Gastrocnemius medialis (tissue), 4 donors: ENCODE measurements around the gene FAM83D. TPM values are rescaled to one million over a fixed set of nuclear protein-coding genes. Genes with fewer than 3 reads are reported as not detected.
"Not testable (repeated sequence)": the region's sequence is repeated elsewhere in the genome, so short reads cannot be mapped to it uniquely, and the experiment has no call there.

Source experiments
- ATAC-seq, 2 donors: fragments of 150-250 bp; one replicate each; pipeline ENCODE4 v1.9.1; 2016
- DNase-seq, 2 donors: peaks; one replicate each; pipeline ENCODE4 v3.0.0-alpha.2; 2019
- H3K27ac ChIP-seq, 4 donors: fragments of 200-600 bp; sonication (generic); 1 replicate in 1 of 4; 2 replicates in 3 of 4; pipeline ENCODE4 v1.5.1; 2016 to 2018; ENCODE audit warnings: mild to moderate bottlenecking in 2 of 4, moderate library complexity in 1 of 4
- H3K27me3 ChIP-seq, 3 donors: fragments of 200-600 bp; sonication (generic) in 2 of 3; 1 replicate in 1 of 3; 2 replicates in 2 of 3; pipeline versions ENCODE4 v1.5.1 to v1.6.0; 2016 to 2019; ENCODE audit warnings: mild to moderate bottlenecking in 1 of 3, moderate library complexity in 1 of 3
- H3K36me3 ChIP-seq, 2 donors: fragments of 200-600 bp; sonication (generic) in 1 of 2; one replicate each; pipeline ENCODE4 v1.5.1; 2017 to 2018
- H3K4me1 ChIP-seq, 2 donors: fragments of 200-600 bp; sonication (generic) in 1 of 2; one replicate each; pipeline ENCODE4 v1.5.1; 2016 to 2017; ENCODE audit warnings: mild to moderate bottlenecking in 2 of 2
- H3K4me3 ChIP-seq, 4 donors: fragments of 200-600 bp; sonication (generic) in 3 of 4; 1 replicate in 1 of 4; 2 replicates in 3 of 4; pipeline ENCODE4 v1.5.1; 2016 to 2019; ENCODE audit warnings: mild to moderate bottlenecking in 2 of 4
- H3K9me3 ChIP-seq, 3 donors: fragments of 200-600 bp; sonication (generic) in 2 of 3; 1 replicate in 1 of 3; 2 replicates in 2 of 3; pipeline ENCODE4 v1.5.1; 2016 to 2019
- CTCF ChIP-seq, 5 experiments: fragments of 450-650 bp in 3 of 5; fragments of 200-600 bp in 2 of 5; sonication (generic) in 2 of 5; IDR thresholded peaks in 4 of 5; conservative IDR thresholded peaks in 1 of 5; 1 replicate in 4 of 5; 2 replicates in 1 of 5; pipeline ENCODE4 v1.5.1; 2016 to 2019; ENCODE audit warnings: antibody characterized with exemption in 5 of 5, mild to moderate bottlenecking in 3 of 5, moderate library complexity in 3 of 5
- POLR2A ChIP-seq, 2 donors: fragments of 450-650 bp; IDR thresholded peaks; one replicate each; pipeline ENCODE4 v1.6.1; 2017; ENCODE audit warnings: antibody characterized with exemption in 2 of 2, mild to moderate bottlenecking in 2 of 2, moderate library complexity in 2 of 2
- in situ Hi-C, 4 donors: fragments of 200-750 bp; cut with MboI; loops; one replicate each; pipeline versions ENCODE4 v1.15.0 to v1.8.0; 2017; ENCODE audit warnings: low sequenced_read_pairs in 4 of 4
- intact Hi-C: fragments of 100-400 bp; cut with DNase I; formaldehyde crosslinking; loops from one replicate; pipeline ENCODE4 v1.15.1; 2023; ENCODE audit warnings: low total_unique reads
- total RNA-seq, 4 donors: library from RNA; depleted of rRNA; stranded (reverse); fragments of >200 nt; gene quantifications; one replicate each; pipeline versions ENCODE4 v1.1.0 to v1.2.3, GENCODE V29; 2016

Gene FAM83D
- total RNA-seq, 4 donors from 2014 or later = 0.40 TPM; not detected in 3

GRCh38 chr20:38953630-38954340 lies 27.6 kb downstream of the FAM83D start:
- no peak for DNase-seq
- H3K4me1 ChIP-seq = no peaks in the 10 kb centered on the region
- H3K27me3 ChIP-seq = no peaks in the 10 kb centered on the region
- H3K4me3 ChIP-seq = no peak overlapping the region
- H3K9me3 ChIP-seq = no peaks in the 10 kb centered on the region
- intact Hi-C loops (no loop called here), in situ Hi-C loops (no loop called here)
- ATAC-seq = no peak
- TF ChIP-seq CTCF (IDR thresholded peaks at IDR 0.05 in 4 of 5, conservative IDR thresholded peaks at IDR 0.05 in 1 of 5) = no peak
- no peak for TF ChIP-seq POLR2A (IDR thresholded peaks at IDR 0.05)
- H3K36me3 ChIP-seq = no peaks in the 10 kb centered on the region
- H3K27ac ChIP-seq = no peak overlapping the region

- Histone ChIP-seq H3K9me3 (no peaks in the 10 kb centered on the region), H3K27me3 (no peaks in the 10 kb centered on the region), H3K36me3 (no peaks in the 10 kb centered on the region), H3K4me1 (peaks cover 4 to 8% of the 10 kb centered on the region in 2 donors), H3K4me3 (no peak overlapping the region), H3K27ac (no peak overlapping the region)
- intact Hi-C loops (no loop called here), in situ Hi-C loops (no loop called here)
- DNase-seq (no peak), ATAC-seq (no peak)
- no peak for TF ChIP-seq POLR2A (IDR thresholded peaks at IDR 0.05)
- TF ChIP-seq CTCF (IDR thresholded peaks at IDR 0.05 in 4 of 5, conservative IDR thresholded peaks at IDR 0.05 in 1 of 5) = no peak
Measured at GRCh38 chr20:38957235-38957876, 31.1 kb downstream of the FAM83D start.

- Histone ChIP-seq H3K27me3 (no peaks in the 10 kb centered on the region), H3K4me1 (peaks cover 9 to 12% of the 10 kb centered on the region in 2 donors), H3K4me3 (no peak overlapping the region), H3K9me3 (no peaks in the 10 kb centered on the region), H3K27ac (no peak overlapping the region), H3K36me3 (no peaks in the 10 kb centered on the region)
- TF ChIP-seq POLR2A (IDR thresholded peaks at IDR 0.05) (no peak), CTCF (IDR thresholded peaks at IDR 0.05 in 4 of 5, conservative IDR thresholded peaks at IDR 0.05 in 1 of 5) (no peak)
- ATAC-seq (no peak), DNase-seq (no peak)
- intact Hi-C loops = no loop called here
- in situ Hi-C loops = no loop called here
Measured at GRCh38 chr20:38957915-38958485, 31.8 kb downstream of the FAM83D start.

GRCh38 chr20:38960187-38960687 lies 34.0 kb downstream of the FAM83D start:
- H3K4me3 ChIP-seq, H3K27me3 ChIP-seq, intact Hi-C loops, DNase-seq, in situ Hi-C loops, ATAC-seq, H3K27ac ChIP-seq, H3K36me3 ChIP-seq, H3K9me3 ChIP-seq: not testable (repeated sequence)
- H3K4me1 ChIP-seq = peaks cover 15 to 20% of the 10 kb centered on the region in 2 donors

- peaks cover 15 to 20% of the 10 kb centered on the region in 2 donors for H3K4me1 ChIP-seq
- H3K36me3 ChIP-seq = no peaks in the 10 kb centered on the region
- in situ Hi-C loops = no loop called here
- H3K9me3 ChIP-seq = no peaks in the 10 kb centered on the region
- ATAC-seq (no peak), DNase-seq (no peak)
- H3K27ac ChIP-seq = peak overlapping the region; percentile 95 to 98 (median 96)
- peak overlapping the region; percentile 94 to 99 (median 96) for H3K4me3 ChIP-seq
- TF ChIP-seq CTCF (IDR thresholded peaks at IDR 0.05 in 4 of 5, conservative IDR thresholded peaks at IDR 0.05 in 1 of 5) = no peak
- TF ChIP-seq POLR2A (IDR thresholded peaks at IDR 0.05) = no peak
- intact Hi-C loops = loop anchor here (1.0 to 2.0 kb wide), 2 partner anchors 35 to 213 kb away; partner anchors contain the start of genes ACTR5 and FAM83D
- H3K27me3 ChIP-seq = no peaks in the 10 kb centered on the region
Measured at GRCh38 chr20:38961530-38962043, 35.4 kb downstream of the FAM83D start.
